ENCODE measurements around the gene YBX1.

GRCh38 chr1:42746436-42747105, 64.4 kb downstream of the YBX1 start:
- no peak for TF ChIP-seq CTCF (IDR thresholded peaks at IDR 0.05 in 8 of 11, conservative IDR thresholded peaks at IDR 0.05 in 3 of 11)
- TF ChIP-seq POLR2A (IDR thresholded peaks at IDR 0.05) = no peak
- TF ChIP-seq POLR2AphosphoS5 (IDR thresholded peaks at IDR 0.05) = no peak

Data from spleen (tissue), 7 donors.